Measurements from ENCODE around the gene CELA1.

DNA sequence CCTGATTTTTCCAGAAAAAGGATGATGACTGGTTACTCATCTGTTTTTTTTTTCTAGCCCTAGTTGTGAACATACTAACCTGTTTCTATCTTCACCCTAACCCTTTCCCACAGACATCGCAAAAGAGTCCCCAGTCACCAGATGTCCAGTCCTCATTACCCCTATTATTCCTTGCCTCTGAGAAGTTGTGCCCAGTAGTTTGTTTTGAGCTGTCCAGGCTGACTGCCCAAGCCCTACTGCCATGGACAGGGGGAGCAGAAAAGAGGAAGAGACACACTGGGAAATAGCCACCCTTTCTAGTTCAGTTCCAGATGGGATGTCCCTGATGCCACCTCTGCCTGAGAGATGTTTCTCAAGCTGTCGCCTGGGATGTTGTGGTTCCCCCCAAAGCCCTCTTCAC is 13.8 kb upstream of the CELA1 start:
- TF ChIP-seq MXI1 (IDR thresholded peaks at IDR 0.05; ENCODE audit: low read depth, low read length) = no peak
- TF ChIP-seq, protein P1, sequence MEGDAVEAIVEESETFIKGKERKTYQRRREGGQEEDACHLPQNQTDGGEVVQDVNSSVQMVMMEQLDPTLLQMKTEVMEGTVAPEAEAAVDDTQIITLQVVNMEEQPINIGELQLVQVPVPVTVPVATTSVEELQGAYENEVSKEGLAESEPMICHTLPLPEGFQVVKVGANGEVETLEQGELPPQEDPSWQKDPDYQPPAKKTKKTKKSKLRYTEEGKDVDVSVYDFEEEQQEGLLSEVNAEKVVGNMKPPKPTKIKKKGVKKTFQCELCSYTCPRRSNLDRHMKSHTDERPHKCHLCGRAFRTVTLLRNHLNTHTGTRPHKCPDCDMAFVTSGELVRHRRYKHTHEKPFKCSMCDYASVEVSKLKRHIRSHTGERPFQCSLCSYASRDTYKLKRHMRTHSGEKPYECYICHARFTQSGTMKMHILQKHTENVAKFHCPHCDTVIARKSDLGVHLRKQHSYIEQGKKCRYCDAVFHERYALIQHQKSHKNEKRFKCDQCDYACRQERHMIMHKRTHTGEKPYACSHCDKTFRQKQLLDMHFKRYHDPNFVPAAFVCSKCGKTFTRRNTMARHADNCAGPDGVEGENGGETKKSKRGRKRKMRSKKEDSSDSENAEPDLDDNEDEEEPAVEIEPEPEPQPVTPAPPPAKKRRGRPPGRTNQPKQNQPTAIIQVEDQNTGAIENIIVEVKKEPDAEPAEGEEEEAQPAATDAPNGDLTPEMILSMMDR (IDR thresholded peaks at IDR 0.05 in 2 of 3, conservative IDR thresholded peaks at IDR 0.05 in 1 of 3; ENCODE audit: control insufficient read depth in 2 of 3, extremely low read depth in 1 of 3, insufficient read depth in 1 of 3, low read depth in 3 of 3, low read length in 3 of 3) = no peak
- TF ChIP-seq POLR2AphosphoS5 (IDR thresholded peaks at IDR 0.05; ENCODE audit: low read length) = no peak
- no peak for TF ChIP-seq ZNF274 (IDR thresholded peaks at IDR 0.05; ENCODE audit: insufficient read depth, insufficient read length)
- TF ChIP-seq NFIC (IDR thresholded peaks at IDR 0.05; ENCODE audit: low read depth, low read length) = no peak
- TF ChIP-seq, protein P2, sequence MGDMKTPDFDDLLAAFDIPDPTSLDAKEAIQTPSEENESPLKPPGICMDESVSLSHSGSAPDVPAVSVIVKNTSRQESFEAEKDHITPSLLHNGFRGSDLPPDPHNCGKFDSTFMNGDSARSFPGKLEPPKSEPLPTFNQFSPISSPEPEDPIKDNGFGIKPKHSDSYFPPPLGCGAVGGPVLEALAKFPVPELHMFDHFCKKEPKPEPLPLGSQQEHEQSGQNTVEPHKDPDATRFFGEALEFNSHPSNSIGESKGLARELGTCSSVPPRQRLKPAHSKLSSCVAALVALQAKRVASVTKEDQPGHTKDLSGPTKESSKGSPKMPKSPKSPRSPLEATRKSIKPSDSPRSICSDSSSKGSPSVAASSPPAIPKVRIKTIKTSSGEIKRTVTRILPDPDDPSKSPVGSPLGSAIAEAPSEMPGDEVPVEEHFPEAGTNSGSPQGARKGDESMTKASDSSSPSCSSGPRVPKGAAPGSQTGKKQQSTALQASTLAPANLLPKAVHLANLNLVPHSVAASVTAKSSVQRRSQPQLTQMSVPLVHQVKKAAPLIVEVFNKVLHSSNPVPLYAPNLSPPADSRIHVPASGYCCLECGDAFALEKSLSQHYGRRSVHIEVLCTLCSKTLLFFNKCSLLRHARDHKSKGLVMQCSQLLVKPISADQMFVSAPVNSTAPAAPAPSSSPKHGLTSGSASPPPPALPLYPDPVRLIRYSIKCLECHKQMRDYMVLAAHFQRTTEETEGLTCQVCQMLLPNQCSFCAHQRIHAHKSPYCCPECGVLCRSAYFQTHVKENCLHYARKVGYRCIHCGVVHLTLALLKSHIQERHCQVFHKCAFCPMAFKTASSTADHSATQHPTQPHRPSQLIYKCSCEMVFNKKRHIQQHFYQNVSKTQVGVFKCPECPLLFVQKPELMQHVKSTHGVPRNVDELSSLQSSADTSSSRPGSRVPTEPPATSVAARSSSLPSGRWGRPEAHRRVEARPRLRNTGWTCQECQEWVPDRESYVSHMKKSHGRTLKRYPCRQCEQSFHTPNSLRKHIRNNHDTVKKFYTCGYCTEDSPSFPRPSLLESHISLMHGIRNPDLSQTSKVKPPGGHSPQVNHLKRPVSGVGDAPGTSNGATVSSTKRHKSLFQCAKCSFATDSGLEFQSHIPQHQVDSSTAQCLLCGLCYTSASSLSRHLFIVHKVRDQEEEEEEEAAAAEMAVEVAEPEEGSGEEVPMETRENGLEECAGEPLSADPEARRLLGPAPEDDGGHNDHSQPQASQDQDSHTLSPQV (IDR thresholded peaks at IDR 0.05) = no peak
- TF ChIP-seq, protein P3, sequence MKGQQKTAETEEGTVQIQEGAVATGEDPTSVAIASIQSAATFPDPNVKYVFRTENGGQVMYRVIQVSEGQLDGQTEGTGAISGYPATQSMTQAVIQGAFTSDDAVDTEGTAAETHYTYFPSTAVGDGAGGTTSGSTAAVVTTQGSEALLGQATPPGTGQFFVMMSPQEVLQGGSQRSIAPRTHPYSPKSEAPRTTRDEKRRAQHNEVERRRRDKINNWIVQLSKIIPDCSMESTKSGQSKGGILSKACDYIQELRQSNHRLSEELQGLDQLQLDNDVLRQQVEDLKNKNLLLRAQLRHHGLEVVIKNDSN (IDR thresholded peaks at IDR 0.05; ENCODE audit: borderline replicate concordance, extremely low read length, insufficient read depth, low read depth, low read length) = no peak
- no peak for TF ChIP-seq TAF1 (IDR thresholded peaks at IDR 0.05; ENCODE audit: borderline replicate concordance, low read depth, low read length)
- TF ChIP-seq TCF12 (IDR thresholded peaks at IDR 0.05; ENCODE audit: low read depth, low read length) = no peak
- TF ChIP-seq ATF7 (IDR thresholded peaks at IDR 0.05; ENCODE audit: low read depth) = no peak
- no peak for TF ChIP-seq EP300 (IDR thresholded peaks at IDR 0.05; ENCODE audit: borderline replicate concordance in 1 of 2, control insufficient read depth in 1 of 2, low read depth in 2 of 2, low read length in 2 of 2)
